T47D (cell line): ENCODE measurements around the gene TBXAS1.

ENCODE experiments used
- DNase-seq, 2 experiments: peaks; one replicate each; pipeline versions ENCODE4 v3.0.0 to v3.0.0-alpha.2; 2011 to 2012; ENCODE audit warnings: low read depth in 1 of 2, low spot score in 1 of 2
- JUND ChIP-seq: IDR thresholded peaks from 2 replicates; pipeline ENCODE4 v1.6.1; 2012; ENCODE audit warnings: low read depth
- in situ Hi-C: cut with HindIII; loops from 2 replicates; pipeline ENCODE4 v1.10.0; 2016; ENCODE audit warnings: low sequenced_read_pairs, low pct_unique_long_range_greater_than_20kb

The TBXAS1 gene

DNA sequence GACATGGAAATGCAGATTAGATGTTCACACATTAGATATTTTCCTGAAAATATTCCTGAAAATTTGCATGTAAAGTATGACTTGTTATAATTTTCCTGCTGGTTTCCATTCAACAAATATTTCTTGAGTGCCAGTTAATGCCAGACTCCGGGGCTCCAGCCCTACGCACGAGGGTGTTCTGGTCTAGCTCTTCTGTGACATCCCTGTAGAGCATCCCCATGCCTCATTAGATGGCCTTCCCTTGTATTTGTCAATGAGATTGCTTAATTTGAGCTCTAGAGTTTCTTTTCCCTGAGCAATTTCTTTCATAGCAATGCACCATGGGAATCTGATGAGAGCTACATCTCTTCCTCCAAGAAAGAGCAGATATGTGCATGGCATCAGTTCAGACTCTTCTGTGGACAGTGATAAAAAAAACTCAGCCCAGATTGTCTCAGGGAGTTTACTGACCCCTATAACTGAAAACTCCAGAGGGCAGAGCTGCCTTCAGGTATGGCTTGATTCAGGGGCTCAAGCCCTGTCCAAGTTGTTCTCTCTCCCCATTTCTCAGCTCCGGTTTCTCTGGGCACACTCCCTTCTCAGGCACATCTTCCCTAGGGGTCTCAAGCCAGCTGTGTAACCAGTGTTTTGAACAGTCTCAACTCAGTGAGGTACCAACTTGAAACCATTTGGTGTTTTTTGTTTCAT, 137.0 kb downstream of the TBXAS1 start:
- in situ Hi-C loops: no loop called here
- TF ChIP-seq JUND: no peak
- no peak for DNase-seq

DNA sequence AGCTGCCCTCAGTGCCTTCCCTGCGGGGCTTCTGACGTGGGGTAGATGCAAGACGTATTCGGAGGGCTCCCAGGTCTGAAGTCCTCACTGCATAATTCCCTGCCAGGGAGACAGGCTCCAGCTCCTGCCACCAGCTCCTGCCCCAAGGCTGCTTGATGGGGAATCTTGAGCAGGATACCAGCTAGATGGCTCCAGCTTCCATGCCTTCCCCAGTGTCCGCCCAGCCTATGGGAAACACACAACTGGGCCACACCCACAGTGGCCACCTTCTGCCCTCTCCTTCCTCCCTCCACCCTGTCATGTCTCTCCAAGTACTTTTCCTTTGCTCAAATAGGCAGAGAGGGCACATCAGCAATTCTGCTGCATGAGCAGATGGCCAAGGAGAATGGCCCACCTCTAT, 137.9 kb downstream of the TBXAS1 start:
- DNase-seq: peak in 1 of 2 experiments; percentile 7
- in situ Hi-C loops: no loop called here
- TF ChIP-seq JUND: no peak

DNA sequence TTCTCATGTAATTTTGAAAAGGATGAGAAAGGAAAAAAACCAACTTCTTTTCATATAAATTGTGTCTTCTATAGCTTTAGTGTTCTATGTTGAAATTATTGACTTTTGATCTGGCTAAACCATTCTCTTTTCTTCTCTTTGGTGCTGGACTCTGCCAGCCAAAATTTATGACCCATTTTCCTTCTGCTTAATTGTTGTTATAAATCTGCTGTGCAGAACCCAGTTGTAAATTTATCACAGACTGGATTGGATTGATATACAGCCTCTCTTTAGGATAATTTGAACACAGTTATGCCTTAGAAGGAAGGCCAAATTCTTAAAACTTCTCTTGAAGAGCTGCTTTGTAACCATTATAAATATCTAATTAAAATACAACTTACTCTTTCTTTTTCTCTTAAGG, 139.9 kb downstream of the TBXAS1 start:
- DNase-seq: no peak
- TF ChIP-seq JUND: no peak
- in situ Hi-C loops: no loop called here

DNA sequence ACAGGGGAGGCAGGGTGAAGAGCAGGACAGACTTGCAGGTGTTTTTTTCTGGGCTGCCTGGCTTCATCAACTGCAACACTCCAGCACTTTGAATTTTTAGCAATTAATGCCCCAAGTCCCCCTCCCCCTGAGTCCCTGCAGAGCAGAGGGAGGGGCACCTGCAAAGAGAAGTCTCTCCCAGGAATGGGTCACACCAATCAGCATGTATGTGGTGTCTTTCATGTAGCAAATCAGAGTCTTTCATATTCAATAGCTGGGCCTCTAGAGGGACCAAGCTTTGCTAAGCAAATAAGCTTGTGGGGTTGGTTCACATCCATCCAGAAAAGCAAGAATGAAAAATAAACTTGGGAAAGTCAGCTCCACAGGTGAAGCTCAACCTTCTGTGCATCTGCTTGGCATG, 143.0 kb downstream of the TBXAS1 start:
- TF ChIP-seq JUND: no peak
- in situ Hi-C loops: no loop called here
- DNase-seq: peak in 1 of 2 experiments; percentile 45

DNA sequence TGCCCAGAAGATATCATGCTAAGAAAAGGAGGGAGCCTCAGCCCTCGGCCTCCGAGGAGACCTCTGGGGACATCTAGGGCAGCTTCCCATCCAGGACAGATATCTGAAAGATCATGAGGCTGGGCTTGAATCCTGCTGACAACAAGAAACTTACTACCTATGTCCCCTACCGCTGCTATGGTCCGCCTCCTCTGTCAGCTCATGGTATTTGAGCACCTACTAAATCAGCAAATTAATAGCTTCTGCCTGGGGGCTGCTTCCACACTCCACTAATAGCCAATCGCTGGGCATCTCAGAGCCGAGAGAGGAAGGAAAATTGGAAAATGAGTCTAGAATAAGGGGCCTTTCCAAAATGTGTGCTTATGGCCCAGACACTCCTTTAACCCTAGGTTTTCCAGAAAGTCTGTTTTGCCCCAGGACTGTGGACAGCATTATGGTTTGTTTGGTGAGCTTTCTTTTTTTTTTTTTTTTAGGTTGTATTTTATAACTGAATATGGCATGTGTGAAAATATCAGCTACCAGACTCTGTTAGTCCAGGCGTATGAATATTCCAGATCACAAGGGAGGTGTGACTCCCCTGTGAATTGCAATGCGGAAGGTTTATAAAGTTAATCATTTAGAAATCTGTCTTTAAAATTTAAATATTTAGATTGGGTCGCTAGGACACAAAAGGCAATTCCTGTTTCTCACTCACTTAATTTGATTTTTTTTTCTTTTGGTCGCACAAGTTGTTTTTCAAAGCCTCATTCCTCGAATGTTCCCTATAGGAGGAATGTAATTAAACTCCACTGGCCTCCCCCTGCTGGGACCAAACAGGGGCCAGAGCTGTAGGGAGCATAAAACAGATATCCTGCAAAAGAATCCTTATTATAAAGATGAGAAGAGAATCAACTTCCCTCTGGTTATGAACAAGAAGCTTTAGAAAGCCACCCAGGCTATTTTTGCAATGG, 144.3 kb downstream of the TBXAS1 start:
- no peak for DNase-seq
- in situ Hi-C loops: no loop called here
- no peak for TF ChIP-seq JUND

DNA sequence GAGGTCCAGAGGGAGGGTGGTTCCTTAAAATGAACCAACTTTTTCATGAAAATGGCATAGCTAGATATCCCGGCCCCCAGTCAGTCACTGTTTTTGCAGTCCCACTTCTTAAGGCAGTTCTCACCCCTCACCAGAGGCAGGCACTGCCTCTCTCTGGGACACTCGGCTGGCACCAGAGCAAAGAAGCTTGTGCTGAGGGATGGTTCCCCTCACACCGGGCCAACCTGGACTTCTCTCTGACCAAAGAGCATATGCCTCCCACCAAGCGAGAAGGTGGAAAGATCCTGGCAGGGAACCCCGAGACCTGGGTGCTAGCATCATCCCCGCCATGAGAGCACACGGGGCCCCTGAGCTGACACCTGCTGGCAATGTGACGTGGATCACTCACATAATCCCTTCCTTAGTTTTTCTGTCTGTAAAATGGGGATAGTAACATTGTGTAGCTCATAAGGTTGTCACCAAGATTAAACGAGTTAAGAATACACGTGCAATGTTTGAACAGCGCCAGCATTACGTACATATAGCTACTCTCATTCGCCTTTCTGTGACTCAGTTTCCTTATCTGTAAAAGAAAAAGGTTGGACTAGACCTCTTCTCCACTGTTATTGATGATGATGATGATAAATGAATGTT, 145.2 kb downstream of the TBXAS1 start:
- in situ Hi-C loops: no loop called here
- no peak for TF ChIP-seq JUND
- no peak for DNase-seq

DNA sequence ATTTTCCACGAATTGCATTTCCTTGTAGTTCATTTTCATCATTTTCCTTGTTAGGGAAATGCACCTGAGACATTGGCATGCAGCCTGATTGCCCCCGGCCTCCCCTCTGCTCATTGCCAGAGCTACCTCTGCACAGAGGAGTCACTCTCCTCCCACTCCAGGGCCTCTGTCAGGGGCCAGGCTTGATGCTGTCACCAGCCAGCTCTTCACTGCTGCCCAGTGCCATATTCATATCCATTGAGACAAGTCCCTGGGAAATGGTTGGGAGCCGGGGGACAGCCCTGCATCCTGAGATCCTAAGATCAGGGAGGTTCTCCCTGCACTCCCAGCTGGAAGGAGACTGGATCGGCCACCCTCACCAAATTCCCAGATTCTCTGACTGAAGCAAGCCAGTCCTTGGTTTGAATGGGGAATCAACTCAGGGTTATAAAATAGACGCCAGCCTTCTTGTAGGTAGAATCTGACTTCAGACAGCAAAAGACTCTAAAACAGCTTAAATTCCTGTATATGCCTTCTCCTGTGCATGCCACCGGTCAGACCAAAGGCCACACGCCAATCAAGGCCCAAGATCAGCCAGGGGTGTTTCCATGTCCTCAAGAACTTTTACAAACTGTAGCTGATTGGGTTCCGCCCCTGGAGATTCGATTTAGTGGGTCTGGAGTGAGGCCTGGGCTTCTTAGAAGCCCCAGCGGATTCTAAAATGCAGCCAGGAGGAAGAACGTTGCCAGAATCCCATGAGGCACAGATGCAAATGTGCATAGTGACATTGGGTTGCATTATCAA, 147.2 kb downstream of the TBXAS1 start:
- in situ Hi-C loops: no loop called here
- no peak for TF ChIP-seq JUND

DNA sequence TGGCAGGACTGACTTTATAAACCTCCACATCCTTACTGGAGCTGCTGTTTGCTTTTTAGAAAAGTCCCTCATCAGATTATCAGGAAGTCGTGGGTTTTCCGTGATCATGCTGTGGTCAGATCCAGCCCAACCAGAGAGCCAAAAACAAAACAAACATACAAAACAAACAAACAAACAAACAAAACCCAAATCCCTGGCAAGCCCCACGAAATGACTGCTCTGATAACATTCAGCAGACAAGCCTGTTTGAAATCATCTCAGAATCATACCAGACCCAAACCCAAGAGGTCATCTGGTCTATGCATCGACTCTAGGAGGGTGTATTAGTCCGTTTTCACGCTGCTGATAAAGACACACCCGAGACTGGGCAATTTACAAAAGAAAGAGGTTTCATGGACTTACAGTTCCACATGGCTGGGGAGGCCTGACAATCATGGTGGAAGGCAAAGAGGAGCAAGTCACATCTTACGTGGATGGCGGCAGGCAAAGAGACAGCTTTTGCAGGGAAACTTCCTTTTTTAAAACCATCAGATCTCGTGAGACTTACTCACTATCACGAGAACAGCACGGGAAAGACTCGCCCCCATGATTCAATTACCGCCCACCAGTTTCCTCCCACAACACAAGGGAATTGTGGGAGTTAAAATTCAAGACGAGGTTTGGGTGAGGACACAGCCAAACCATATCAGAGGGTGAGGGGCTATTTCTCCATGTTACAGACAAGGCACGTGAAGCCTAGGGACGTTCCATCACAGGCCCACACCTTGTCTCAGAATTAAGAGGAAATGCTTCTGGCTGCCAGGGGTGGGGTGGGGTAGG, 148.0 kb downstream of the TBXAS1 start:
- in situ Hi-C loops: no loop called here
- TF ChIP-seq JUND: no peak
- DNase-seq: no peak

More for the DNA sequence above, 147.2 kb downstream of the TBXAS1 start:
- DNase-seq: no peak

DNA sequence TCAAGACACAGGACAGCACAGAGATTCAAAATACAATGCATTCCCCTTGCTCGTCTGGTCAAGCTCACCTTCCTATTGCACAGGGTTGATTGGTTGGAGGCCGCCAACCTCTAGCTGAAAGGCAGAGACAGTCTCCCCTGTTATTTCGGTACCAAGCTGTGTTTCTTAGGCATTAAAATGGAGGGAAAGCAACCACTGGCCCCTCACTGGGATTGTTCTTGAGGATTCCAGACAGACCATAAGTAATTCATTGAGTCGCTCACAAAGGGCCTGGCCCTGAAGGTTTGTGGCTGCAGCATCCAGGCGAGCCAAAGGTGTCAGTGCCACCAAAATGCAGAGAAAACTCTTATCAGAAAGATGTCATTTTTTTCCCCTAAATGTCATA, 152.4 kb downstream of the TBXAS1 start:
- TF ChIP-seq JUND: no peak
- DNase-seq: no peak
- in situ Hi-C loops: no loop called here

DNA sequence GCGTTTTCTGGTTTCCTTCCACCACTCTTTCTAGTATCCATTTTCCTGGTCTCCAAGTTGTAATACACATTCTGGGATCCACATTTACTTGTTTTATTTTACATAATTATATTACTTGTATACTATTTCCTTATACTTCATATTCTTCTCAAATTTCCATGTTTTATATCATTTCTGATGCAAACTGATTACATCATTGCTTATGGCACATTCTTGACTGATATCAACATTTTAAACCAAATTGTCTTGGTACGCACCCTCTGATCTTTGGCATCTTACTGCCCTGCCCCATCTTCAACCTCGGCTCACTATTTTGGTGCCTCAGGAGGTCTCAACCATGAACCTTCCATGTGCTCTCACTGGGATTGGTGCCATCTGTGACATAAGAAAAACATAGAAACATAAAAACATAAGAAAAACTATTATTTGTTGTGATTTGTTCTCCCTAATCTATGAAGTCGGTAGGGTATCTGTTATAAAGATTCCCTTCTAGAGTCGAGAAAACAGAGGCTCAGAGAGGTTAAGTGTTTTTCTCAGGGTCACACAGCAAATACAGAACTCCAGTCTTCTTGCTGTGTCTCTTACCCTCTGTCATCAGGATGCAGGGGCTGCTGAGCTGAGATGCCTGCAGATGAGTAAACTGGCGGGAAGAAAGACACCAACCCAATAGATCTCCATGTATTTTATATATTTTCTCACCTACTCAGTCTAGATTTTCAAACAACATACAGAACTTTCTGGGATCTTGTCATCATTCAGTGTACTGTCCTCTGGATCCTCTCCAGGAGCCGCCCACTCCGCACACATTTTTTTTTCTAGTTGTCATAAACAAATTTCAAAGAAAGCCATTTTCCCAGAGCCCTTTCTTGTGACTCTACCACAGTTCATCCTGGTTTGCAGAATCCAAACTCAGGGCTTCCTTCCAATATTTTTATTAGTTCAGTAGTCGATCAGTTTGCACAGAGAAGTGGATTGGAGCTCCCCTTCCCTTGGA, 154.2 kb downstream of the TBXAS1 start:
- DNase-seq: no peak
- in situ Hi-C loops: no loop called here
- TF ChIP-seq JUND: no peak
